ENCODE results near the gene KCND2. TPM values are rescaled to one million over a fixed set of nuclear protein-coding genes. Genes with fewer than 3 reads are reported as not detected.

Gene KCND2
- total and polyA plus RNA-seq, 12 donors = 0.04 to 0.64 (median 0.16) TPM; not detected in 4

DNA sequence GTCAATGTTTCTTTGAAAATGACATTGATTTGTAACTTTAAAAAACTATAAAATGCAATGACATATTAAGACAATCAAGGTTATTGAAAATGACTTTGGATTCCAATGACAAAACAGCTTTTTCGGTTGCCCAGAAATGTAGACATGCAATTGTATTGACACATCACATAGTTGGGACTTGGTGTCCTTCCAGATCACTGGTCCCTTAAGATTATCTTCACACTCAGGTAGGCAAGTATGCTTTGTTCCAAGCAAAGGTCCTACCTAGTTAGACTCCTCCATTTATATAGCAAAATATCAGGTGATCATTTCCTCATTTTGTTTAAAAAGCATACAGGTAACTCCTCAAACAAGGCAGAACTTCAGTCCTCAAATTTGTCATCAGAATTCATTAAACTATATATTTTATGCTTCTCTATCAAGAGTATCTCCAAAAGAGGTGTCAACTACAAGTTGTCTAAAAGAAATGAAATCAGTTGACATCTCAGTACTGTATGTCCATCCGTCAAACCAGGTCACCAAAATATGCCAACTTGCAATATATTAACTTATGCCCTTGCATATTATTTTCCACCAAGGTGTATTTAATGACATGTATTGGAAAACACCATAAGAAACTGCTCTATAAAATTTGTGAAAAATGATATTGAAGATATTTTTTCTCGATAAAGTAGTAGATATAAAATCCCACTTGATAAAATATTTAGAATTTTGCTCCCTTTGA, 520.4 kb downstream of the KCND2 start:
- peaks cover 0 to 47% (median 16%) of the 10 kb centered on the region in 9 donors for H3K4me1 ChIP-seq
- no peak overlapping the region for H3K27ac ChIP-seq
- 85 to 90% methylated on average over 3 of the region's 3 CpGs for WGBS, 2 donors
- peaks cover 0 to 13% (median 0%) of the 10 kb centered on the region in 11 donors for H3K9me3 ChIP-seq
- ATAC-seq (no peak), DNase-seq (no peak)
- H3K36me3 ChIP-seq = peaks cover 0 to 4% (median 0%) of the 10 kb centered on the region in 9 donors
- H3K27me3 ChIP-seq = no peaks in the 10 kb centered on the region
- no peak overlapping the region for H3K4me3 ChIP-seq
- TF ChIP-seq, protein P1, sequence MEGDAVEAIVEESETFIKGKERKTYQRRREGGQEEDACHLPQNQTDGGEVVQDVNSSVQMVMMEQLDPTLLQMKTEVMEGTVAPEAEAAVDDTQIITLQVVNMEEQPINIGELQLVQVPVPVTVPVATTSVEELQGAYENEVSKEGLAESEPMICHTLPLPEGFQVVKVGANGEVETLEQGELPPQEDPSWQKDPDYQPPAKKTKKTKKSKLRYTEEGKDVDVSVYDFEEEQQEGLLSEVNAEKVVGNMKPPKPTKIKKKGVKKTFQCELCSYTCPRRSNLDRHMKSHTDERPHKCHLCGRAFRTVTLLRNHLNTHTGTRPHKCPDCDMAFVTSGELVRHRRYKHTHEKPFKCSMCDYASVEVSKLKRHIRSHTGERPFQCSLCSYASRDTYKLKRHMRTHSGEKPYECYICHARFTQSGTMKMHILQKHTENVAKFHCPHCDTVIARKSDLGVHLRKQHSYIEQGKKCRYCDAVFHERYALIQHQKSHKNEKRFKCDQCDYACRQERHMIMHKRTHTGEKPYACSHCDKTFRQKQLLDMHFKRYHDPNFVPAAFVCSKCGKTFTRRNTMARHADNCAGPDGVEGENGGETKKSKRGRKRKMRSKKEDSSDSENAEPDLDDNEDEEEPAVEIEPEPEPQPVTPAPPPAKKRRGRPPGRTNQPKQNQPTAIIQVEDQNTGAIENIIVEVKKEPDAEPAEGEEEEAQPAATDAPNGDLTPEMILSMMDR (IDR thresholded peaks at IDR 0.05) = no peak
- intact Hi-C loops (cut with DNase I) = loop anchor here in 6 of 10 donors (5.0 to 10.0 kb wide), 5 partner anchors 64 to 314 kb away; partner anchors contain the start of gene TSPAN12 (in 1 of the 6)

DNA sequence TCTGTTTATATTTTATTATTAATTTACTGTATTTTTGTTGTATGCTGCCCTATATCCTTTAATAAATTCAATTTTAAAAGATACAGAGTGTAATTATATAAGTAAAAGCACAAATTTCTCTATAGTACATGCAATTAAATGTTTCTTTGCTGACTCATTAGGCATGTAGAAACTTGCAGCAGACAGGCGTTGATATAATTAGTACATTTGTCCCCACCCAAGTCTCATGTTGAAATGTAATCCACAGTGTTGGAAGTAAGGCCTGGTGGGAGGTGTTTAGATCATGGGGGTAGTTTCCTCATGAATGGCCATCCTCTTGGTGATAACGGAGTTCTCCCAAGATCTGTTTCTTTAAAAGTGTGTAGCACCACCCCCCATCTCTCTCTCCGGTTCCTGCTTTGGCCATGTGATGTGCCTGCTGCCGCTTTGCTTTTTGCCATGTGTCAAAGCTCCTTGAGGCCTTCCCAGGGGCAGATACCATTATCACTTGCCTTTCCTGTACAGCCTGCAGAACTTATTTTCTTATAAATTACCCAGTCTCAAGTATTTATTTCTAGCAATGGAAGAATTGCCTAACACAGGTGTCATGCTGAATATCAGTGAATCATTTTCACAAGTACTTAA, 521.2 kb downstream of the KCND2 start:
- peaks cover 0 to 13% (median 0%) of the 10 kb centered on the region in 11 donors for H3K9me3 ChIP-seq
- no peak for DNase-seq
- TF ChIP-seq, protein P1 (IDR thresholded peaks at IDR 0.05) = no peak
- H3K27ac ChIP-seq = peak overlapping the region in 1 of 10 donors; percentile 17
- peaks cover 0 to 47% (median 16%) of the 10 kb centered on the region in 9 donors for H3K4me1 ChIP-seq
- H3K27me3 ChIP-seq = no peaks in the 10 kb centered on the region
- WGBS, 2 donors = 36 to 43% methylated on average over 4 of the region's 4 CpGs
- ATAC-seq = peak in 2 of 8 donors; percentile 37 to 44
- H3K36me3 ChIP-seq = no peaks in the 10 kb centered on the region
- intact Hi-C loops (cut with DNase I) = loop anchor here in 6 of 10 donors (5.0 to 10.0 kb wide), 5 partner anchors 63 to 313 kb away; partner anchors contain the start of gene TSPAN12 (in 1 of the 6)
- no peak overlapping the region for H3K4me3 ChIP-seq

DNA sequence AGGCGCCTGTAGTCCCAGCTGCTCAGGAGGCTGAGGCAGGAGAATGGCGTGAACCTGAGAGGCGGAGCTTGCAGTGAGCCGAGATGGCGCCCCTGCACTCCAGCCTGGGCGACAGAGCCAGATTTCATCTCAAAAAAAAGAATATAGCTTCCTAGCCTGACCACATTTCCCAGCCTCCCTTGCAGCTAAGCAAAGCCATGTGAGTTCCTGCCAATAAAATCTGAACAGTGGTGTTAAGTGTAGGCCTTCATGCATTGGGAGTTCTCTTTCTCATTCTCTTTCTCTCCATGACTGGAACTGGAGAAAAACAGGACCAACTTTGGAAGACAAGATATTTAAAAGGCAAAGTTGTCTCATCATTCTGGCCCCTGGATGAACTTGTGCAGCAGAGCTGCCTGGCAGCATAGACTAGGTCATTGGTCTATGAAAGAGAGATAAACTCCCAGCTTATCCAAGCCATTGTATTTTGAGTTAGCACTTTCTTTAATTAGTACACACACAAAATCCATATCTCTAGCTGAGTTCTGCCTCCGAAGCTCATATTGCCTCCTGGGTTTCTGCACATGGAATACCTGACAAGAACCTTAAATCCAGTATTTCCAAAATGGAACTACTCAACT, 524.2 kb downstream of the KCND2 start:
- no peak overlapping the region for H3K4me3 ChIP-seq
- H3K36me3 ChIP-seq = peaks cover 0 to 8% (median 0%) of the 10 kb centered on the region in 9 donors
- intact Hi-C loops (cut with DNase I) = loop anchor here in 4 of 10 donors (10.0 kb wide), 2 partner anchors 288 to 308 kb away; no protein-coding TSS in a partner anchor
- H3K4me1 ChIP-seq = peaks cover 0 to 39% (median 16%) of the 10 kb centered on the region in 9 donors
- WGBS, 2 donors = 94 to 95% methylated on average over 7 of the region's 7 CpGs
- ATAC-seq (peak in 2 of 8 donors; percentile 58 to 61), DNase-seq (no peak)
- H3K9me3 ChIP-seq = peaks cover 0 to 13% (median 0%) of the 10 kb centered on the region in 11 donors
- H3K27me3 ChIP-seq = no peaks in the 10 kb centered on the region
- TF ChIP-seq, protein P1 (IDR thresholded peaks at IDR 0.05) = no peak
- peak overlapping the region in 1 of 10 donors; percentile 42 for H3K27ac ChIP-seq

DNA sequence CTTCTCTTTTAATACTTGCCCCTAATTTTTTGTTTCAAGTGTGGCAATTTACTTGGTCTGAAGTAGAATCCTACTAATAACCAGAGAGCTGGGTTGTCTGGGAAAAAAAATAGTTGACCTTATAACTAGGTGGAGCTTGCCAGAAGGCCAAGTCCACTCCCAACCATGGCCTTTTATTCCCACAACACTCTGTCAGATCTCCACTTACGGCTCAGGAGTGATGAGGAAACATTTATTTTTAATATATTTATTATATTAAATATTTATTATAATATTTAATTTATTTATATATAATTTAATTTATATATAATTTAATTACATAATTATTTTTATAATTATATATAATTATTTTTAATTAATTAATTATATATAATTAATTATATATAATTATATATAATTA, 526.2 kb downstream of the KCND2 start:
- TF ChIP-seq, protein P1 (IDR thresholded peaks at IDR 0.05) = no peak
- H3K27ac ChIP-seq = no peak overlapping the region
- H3K4me1 ChIP-seq = peaks cover 0 to 33% (median 14%) of the 10 kb centered on the region in 9 donors
- H3K4me3 ChIP-seq = no peak overlapping the region
- DNase-seq = no peak
- H3K9me3 ChIP-seq = peaks cover 0 to 13% (median 0%) of the 10 kb centered on the region in 11 donors
- WGBS, 2 donors = 94 to 100% methylated on average over 1 of the region's 1 CpG
- no peak for ATAC-seq
- intact Hi-C loops (cut with DNase I) = loop anchor here in 4 of 10 donors (10.0 kb wide), 2 partner anchors 286 to 306 kb away; no protein-coding TSS in a partner anchor
- H3K27me3 ChIP-seq = no peaks in the 10 kb centered on the region
- H3K36me3 ChIP-seq = peaks cover 0 to 10% (median 0%) of the 10 kb centered on the region in 9 donors

Measured in heart right ventricle (tissue), 16 donors.